Stomach (tissue), 9 donors: ENCODE measurements around the gene RNPEPL1. TPM values are rescaled to one million over a fixed set of nuclear protein-coding genes. Genes with fewer than 3 reads are reported as not detected.

Experiments
- DNase-seq, 2 donors: peaks; one replicate each; pipeline versions ENCODE4 v3.0.0 to v3.0.0-alpha.2; 2013 to 2019
- H3K27ac ChIP-seq, 5 donors: fragments of 200-600 bp in 4 of 5; sonication (generic) in 4 of 5; one replicate each; pipeline ENCODE4 v1.5.1; 2013 to 2019; ENCODE audit warnings: mild to moderate bottlenecking in 1 of 5, moderate library complexity in 1 of 5
- H3K27me3 ChIP-seq, 3 donors: fragments of 200-600 bp; sonication (generic); one replicate each; pipeline ENCODE4 v1.5.1; 2017 to 2019; ENCODE audit warnings: mixed run types in 1 of 3
- H3K36me3 ChIP-seq, 4 donors: fragments of 200-600 bp; sonication (generic); 1 replicate in 3 of 4; 2 replicates in 1 of 4; pipeline ENCODE4 v1.5.1; 2016 to 2019
- H3K4me1 ChIP-seq, 4 donors: fragments of 200-600 bp; sonication (generic); one replicate each; pipeline ENCODE4 v1.5.1; 2016 to 2019
- H3K4me3 ChIP-seq, 4 donors: fragments of 200-600 bp; sonication (generic) in 3 of 4; one replicate each; pipeline ENCODE4 v1.5.1; 2016 to 2019; ENCODE audit warnings: mild to moderate bottlenecking in 1 of 4
- H3K9me3 ChIP-seq, 4 donors: fragments of 200-600 bp; sonication (generic); one replicate each; pipeline ENCODE4 v1.5.1; 2016 to 2019
- CTCF ChIP-seq, 7 experiments: fragments of 450-650 bp in 4 of 7; fragments of 200-600 bp in 3 of 7; sonication (generic) in 3 of 7; IDR thresholded peaks; one replicate each; pipeline ENCODE4 v1.5.1; 2016 to 2019; ENCODE audit warnings: antibody characterized with exemption in 7 of 7, control low read depth in 2 of 7, mild to moderate bottlenecking in 1 of 7
- EP300 ChIP-seq: sonication (generic); formaldehyde crosslinking; IDR thresholded peaks from one replicate; pipeline ENCODE4 v1.6.1; 2017; ENCODE audit warnings: antibody characterized with exemption
- POLR2A ChIP-seq, 4 donors: fragments of 450-650 bp; IDR thresholded peaks; one replicate each; pipeline ENCODE4 v1.6.1; 2016; ENCODE audit warnings: antibody characterized with exemption in 4 of 4, control low read depth in 2 of 4, mild to moderate bottlenecking in 1 of 4, moderate library complexity in 1 of 4
- POLR2AphosphoS5 ChIP-seq, 3 donors: sonication (generic); formaldehyde crosslinking; IDR thresholded peaks; one replicate each; pipeline ENCODE4 v1.6.1; 2016; ENCODE audit warnings: antibody characterized with exemption in 3 of 3
- WGBS, 5 donors: extraction: QIAGEN DNeasy Blood & Tissue Kit in 3 of 5; methylation state at CpG; one replicate each; pipeline versions ENCODE4 v1.1.5 to v1.1.7; 2013 to 2018; 5-methylcytosine and 5-hydroxymethylcytosine counted together
- intact Hi-C: fragments of 100-400 bp; cut with DNase I; formaldehyde crosslinking; loops from one replicate; pipeline ENCODE4 v1.15.1; 2023; ENCODE audit warnings: low total_unique reads
- polyA plus RNA-seq, 3 donors: library from polyadenylated mRNA; stranded (reverse); fragments of 200-250 nt; gene quantifications; one replicate each; pipeline ENCODE4 v1.2.3, GENCODE V29; 2013
- total RNA-seq, 5 donors: library from RNA; depleted of rRNA; stranded (reverse); fragments of >200 nt; gene quantifications; one replicate each; pipeline versions ENCODE4 v1.1.0 to v1.2.3, GENCODE V29; 2014 to 2016
- donor health status: healthy with polysubstance abuse.
- donor health status: Bipolar disorder and iron deficiency.
- donor health status: healthy.

Gene RNPEPL1
- total and polyA plus RNA-seq, 8 donors, result 32.7 to 196 (median 124) TPM

- H3K27ac ChIP-seq, result no peak overlapping the region
- peaks cover 51 to 68% (median 61%) of the 10 kb centered on the region in 4 donors for H3K4me1 ChIP-seq
These were observed 15.5 kb downstream of the RNPEPL1 start for GRCh38 chr2:240583774-240584173.

GRCh38 chr2:240584486-240585031 is 16.3 kb downstream of the RNPEPL1 start:
- Histone ChIP-seq H3K4me1 (peaks cover 49 to 67% (median 60%) of the 10 kb centered on the region in 4 donors), H3K36me3 (peaks cover 0 to 16% (median 5%) of the 10 kb centered on the region in 4 donors), H3K4me3 (peak overlapping the region in 2 of 4 donors; percentile 79 to 91), H3K27ac (peak overlapping the region in 2 of 5 donors; percentile 97 to 98), H3K27me3 (no peaks in the 10 kb centered on the region), H3K9me3 (no peaks in the 10 kb centered on the region)
- intact Hi-C loops, result no loop called here
- TF ChIP-seq EP300 (no peak), CTCF (IDR thresholded peaks at IDR 0.05) (no peak), POLR2A (IDR thresholded peaks at IDR 0.05) (no peak), POLR2AphosphoS5 (IDR thresholded peaks at IDR 0.05) (no peak)
- 73 to 88% (median 80%) methylated on average over 3 to 4 of the region's 4 CpGs for WGBS, 5 donors
- DNase-seq, result no peak

More at GRCh38 chr2:240583774-240584173, 15.5 kb downstream of the RNPEPL1 start:
- 84 to 100% (median 88%) methylated on average over 4 of the region's 4 CpGs for WGBS, 5 donors
- TF ChIP-seq POLR2AphosphoS5 (IDR thresholded peaks at IDR 0.05) (no peak), POLR2A (IDR thresholded peaks at IDR 0.05) (no peak), EP300 (no peak), CTCF (IDR thresholded peaks at IDR 0.05) (no peak)
- DNase-seq, result no peak
- H3K27me3 ChIP-seq, result no peaks in the 10 kb centered on the region
- intact Hi-C loops, result no loop called here
- no peak overlapping the region for H3K4me3 ChIP-seq
- H3K9me3 ChIP-seq, result no peaks in the 10 kb centered on the region
- peaks cover 0 to 14% (median 3%) of the 10 kb centered on the region in 4 donors for H3K36me3 ChIP-seq

GRCh38 chr2:240585101-240585500 is 16.8 kb downstream of the RNPEPL1 start:
- Histone ChIP-seq H3K9me3 (no peaks in the 10 kb centered on the region), H3K4me3 (peak overlapping the region; percentile 75 to 91 (median 80)), H3K36me3 (peaks cover 3 to 22% (median 10%) of the 10 kb centered on the region in 4 donors), H3K4me1 (peaks cover 45 to 67% (median 57%) of the 10 kb centered on the region in 4 donors), H3K27me3 (no peaks in the 10 kb centered on the region), H3K27ac (peak overlapping the region in 4 of 5 donors; percentile 89 to 98 (median 95))
- DNase-seq, result no peak
- TF ChIP-seq EP300, result no peak
- no peak for TF ChIP-seq POLR2AphosphoS5 (IDR thresholded peaks at IDR 0.05)
- TF ChIP-seq POLR2A (IDR thresholded peaks at IDR 0.05), result no peak
- TF ChIP-seq CTCF (IDR thresholded peaks at IDR 0.05), result no peak
- intact Hi-C loops, result no loop called here
- WGBS, 5 donors, result 70 to 82% (median 75%) methylated on average over 6 of the region's 6 CpGs

GRCh38 chr2:240585681-240586197 is 17.5 kb downstream of the RNPEPL1 start:
- Histone ChIP-seq H3K27me3 (no peaks in the 10 kb centered on the region), H3K27ac (peak overlapping the region; percentile 89 to 98 (median 93)), H3K36me3 (peaks cover 5 to 26% (median 17%) of the 10 kb centered on the region in 4 donors), H3K9me3 (no peaks in the 10 kb centered on the region), H3K4me3 (peak overlapping the region; percentile 75 to 91 (median 80)), H3K4me1 (peaks cover 39 to 63% (median 53%) of the 10 kb centered on the region in 4 donors)
- intact Hi-C loops, result no loop called here
- TF ChIP-seq POLR2AphosphoS5 (IDR thresholded peaks at IDR 0.05) (no peak), EP300 (no peak), CTCF (IDR thresholded peaks at IDR 0.05) (no peak), POLR2A (IDR thresholded peaks at IDR 0.05) (no peak)
- WGBS, 5 donors, result 1 to 6% (median 3%) methylated on average over 12 to 20 of the region's 20 CpGs
- no peak for DNase-seq
